Stimulated activated CD8-positive, alpha-beta memory T cell treated with anti-CD3 and anti-CD28 coated beads, Interleukin-7, amount 100 ng/mL, for 4 hours (primary cell): ENCODE measurements around the gene SHC3.

ENCODE experiments used
- DNase-seq, 2 donors: peaks; one replicate each; pipeline ENCODE4 v3.0.0-alpha.2; 2020; ENCODE audit warnings: low read depth in 2 of 2

SHC3 gene

GRCh38 chr9:89052470-89053097, 126.0 kb downstream of the SHC3 start:
- no peak for DNase-seq

DNA sequence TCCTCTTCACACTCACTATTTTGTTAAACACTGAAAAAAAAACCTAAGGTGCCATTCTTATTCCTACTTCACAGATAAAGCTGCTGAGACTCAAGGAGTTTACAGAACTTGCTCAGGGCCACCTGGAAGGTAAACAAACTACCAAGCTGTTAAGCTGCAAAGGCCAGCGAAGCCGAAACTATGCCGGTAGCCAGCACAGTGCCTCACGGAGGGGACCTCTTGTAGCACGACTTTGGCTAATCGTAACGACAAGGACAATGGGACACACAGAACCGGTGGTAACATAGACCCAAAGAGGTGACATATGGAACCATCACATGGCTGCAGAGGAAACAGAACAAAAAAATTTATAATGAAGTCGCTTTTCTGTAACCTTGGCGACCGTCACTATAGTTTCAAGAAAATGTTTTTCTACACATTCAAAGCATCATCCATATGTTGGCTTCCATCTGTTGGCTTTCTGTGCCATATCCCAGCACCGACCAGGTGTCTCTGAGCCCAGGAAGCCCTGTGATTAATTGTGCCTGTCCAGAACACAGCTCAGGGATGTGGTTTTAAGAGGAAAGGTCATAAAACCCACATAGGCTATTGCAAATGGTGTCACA, 127.1 kb downstream of the SHC3 start:
- no peak for DNase-seq

DNA sequence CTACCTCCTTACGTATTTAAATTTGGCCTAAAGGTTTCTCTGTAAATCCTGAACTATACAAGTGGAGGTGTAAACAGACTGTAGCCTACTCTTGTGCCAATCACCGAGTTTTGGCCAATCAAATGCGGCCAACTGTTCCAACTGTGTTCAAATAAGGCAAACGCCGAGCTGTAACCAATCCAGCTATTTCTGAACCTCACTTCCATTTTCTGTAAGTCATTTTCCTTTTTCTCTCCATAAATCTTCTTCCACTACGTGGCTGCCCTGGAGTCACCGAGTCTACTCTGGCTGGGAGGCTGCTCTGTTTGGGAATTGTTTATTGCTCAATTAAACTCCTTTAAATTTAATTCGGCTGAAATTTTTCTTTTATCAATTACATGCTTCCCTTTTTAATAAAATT, 129.0 kb downstream of the SHC3 start:
- DNase-seq, result no peak

DNA sequence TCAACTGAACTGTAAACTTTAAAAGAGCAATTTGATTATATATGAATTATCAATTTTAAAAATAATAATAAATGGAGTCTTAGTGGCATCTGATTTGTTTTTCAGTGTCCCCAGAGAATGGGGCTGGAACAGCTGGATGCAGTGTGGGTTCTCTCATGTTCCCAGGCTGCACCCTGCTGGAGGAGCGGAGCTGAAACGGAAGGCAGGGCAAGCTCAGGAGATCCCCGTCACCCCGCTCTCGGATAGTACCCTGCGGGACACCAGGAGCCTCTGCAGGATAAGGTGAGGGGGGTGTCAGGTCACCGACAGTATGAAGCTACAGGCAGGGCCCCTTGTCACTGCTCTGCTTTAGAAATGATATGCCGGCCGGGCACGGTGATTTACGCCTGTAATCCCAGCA, 130.0 kb downstream of the SHC3 start:
- DNase-seq, result no peak

- DNase-seq, result no peak
These were observed 131.0 kb downstream of the SHC3 start for GRCh38 chr9:89047667-89048066.

DNA sequence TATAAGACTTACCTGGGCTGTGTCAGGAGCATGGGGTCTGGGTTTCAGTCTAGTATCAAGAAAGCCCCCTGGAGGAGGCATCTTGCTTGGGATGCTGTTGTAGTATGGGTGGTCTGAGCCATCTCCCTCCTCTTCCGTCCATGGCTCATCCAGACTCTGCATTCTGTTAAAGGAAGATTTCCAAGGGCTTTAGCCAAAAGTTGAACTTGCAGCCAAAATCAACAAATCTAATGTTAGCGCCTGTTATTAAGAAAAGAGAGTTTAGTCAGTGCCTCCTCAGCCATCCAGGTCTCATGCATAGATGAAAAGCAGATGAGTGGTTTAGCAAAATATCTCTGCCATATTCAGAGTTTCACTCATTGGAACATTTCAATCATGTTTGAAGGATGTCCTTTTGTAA, 131.8 kb downstream of the SHC3 start:
- no peak for DNase-seq

GRCh38 chr9:89044881-89045280, 133.7 kb downstream of the SHC3 start:
- DNase-seq, result no peak

- DNase-seq, result no peak
These were observed 134.5 kb downstream of the SHC3 start for GRCh38 chr9:89044104-89044503.

DNA sequence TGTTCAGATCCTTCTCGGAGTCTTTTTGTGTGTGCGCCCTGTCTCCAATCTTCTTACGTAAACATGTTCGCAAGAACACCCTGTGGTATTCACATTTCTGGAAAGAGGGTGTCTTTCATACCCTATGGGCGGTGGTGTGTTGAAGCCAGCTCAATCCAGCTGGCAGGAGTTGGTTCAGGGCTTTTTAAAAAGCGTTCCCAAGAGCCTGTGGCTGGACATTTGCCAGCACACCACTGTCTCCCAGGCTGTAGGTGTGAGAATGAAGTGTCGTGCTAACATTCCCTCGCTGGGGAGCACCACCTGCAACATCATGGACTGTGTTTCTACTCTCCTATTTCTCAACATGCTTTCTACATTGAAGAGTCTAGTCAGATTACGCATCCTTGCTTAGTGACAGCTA, 135.6 kb downstream of the SHC3 start:
- DNase-seq, result no peak

DNA sequence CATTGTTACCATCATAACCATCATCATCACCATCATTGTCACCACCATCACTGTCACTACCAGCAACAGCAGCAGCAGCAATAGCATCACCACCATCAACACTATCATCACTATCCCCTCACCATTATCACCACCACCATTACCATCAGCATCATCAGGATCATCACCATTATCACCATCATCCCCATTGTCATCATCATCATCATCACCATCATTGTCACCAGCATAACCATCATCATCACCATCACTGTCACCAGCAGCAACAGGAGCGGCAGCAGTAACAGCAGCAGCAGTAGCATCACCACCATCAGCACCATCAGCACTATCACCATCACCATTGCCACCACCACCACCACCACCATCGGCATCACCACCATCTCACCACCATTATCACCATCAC, 139.0 kb downstream of the SHC3 start:
- no peak for DNase-seq

- DNase-seq, result no peak
These were observed 139.5 kb downstream of the SHC3 start for GRCh38 chr9:89039104-89039465.

DNA sequence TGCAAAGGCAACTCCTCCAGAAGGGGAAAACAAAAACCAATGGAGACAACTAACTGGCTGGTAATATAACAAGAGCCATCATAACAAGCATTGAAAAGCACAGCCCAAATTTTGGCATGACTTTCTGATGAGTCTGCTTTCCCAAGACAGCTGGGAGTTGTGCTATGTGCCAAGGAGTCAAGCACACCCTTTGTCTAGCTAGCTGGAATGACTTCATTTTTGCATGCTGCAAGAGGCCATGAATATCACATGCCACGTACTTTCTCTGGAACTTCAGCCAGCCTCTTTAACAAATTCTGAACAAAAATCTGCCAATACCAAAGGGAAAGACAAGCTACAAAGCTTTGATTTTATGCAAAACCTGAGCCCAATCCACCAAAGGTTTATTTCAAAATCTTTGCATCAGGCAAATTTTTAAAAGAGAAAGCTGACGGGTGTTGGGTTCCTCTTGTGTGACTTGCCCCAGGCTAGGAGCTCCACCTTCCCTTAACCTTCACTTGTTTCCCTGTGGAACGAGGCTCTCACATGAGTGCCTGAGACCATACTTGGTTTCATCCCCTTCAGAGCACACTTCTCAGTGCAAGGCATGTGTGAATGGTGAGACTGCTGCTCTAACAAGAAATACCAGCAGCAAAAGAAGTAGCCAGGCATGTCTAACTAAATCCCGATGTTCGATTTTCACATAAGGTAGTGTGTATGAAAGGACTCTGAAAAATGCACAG, 140.1 kb downstream of the SHC3 start:
- DNase-seq, result no peak

DNA sequence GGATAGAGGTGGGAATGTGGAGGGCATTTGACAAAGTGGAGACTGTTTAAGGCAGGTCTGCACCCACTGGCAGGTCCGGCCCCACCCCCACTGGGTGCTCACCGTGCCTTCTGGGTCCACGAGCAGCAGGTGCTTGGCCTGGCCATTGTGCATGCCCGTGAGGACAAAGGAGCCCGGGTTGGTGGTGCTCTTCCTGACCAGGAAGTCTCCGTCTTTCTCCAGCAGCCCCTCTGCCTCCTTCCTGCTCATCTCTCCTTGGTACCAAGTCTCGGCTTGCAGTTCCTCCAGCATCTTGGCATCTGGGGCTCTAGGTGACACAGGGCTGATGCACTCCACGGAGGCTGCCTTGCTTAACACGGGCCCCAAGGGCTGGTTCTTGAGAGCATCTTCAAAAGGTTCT, 140.7 kb downstream of the SHC3 start:
- DNase-seq, result no peak

GRCh38 chr9:89037346-89037745, 141.3 kb downstream of the SHC3 start:
- no peak for DNase-seq

DNA sequence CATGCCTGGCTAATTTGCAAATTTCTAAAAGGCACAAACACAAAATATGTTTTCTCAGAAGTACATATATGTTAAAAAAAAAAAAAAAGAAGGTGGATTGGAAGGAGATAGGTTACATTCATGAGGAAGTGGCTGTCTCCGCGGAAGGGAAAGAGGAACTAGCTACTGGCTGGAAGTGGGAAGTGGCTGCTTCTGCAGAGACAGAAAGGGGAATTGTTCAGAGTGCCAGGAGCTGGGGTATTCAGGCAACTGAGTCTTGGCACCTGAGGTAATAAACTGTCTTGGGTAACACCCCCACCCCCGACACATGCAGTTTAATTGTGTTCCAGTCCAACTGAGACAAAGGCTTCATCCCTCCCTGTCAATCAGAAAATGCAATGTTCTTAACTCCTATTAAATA, 141.7 kb downstream of the SHC3 start:
- DNase-seq, result no peak

- no peak for DNase-seq
These were observed 142.2 kb downstream of the SHC3 start for GRCh38 chr9:89036383-89036782.

GRCh38 chr9:89032661-89033060, 146.0 kb downstream of the SHC3 start:
- DNase-seq, result no peak

DNA sequence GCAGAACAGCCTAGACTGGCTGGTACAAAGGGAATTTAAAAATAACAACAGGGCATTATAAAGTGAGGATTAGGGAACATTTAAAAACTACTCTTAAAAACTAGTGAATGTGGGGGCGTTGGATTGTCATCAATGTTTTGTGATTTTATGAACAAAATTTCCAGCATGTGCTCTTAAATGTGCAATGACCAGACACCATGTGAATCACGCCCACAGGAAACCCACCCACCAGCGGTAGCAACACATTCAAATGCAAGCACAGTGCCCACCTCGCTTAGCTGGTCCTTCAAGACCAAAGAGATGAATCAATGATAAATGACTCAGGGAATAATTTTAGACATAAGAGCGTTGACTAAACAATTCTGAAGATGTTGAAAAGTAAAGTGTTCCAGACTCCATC, 146.4 kb downstream of the SHC3 start:
- DNase-seq, result no peak

DNA sequence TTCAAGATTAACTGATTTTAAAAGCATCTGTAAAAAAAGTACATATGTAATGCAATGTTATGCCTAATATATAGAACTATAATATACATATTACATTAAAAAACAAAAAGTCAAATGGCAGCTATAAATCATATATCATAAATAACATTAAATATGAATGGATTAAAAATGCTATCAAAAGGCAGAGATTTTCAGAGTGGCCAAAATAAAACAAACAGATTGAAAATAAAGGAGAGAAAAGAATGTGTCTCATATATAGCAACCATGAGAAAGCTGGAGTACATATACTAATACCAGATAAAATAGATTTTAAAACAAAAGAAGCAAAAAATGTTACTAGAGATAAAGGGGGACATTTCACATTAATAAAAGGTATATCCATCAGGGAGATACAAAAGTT, 148.8 kb downstream of the SHC3 start:
- DNase-seq, result no peak

GRCh38 chr9:89026876-89027275, 151.7 kb downstream of the SHC3 start:
- DNase-seq, result no peak

DNA sequence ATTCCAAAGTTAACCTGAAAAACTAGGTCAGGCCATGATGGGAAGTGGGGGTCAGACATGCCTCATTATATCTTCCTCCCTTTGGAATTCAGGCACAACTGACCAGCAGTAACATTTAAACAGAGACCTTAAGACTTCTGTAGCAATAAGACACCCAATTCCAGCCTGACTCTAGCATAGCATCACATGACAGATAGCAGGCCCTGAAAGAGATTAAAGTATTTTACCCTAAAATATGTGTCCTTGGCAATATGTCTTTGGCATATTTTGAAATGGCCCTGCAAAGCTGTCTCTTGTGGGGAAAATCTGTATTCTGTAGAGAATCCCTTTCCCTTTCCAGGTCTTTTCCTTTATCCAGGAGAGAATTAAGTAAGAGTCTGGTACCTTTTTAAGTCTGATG, 153.1 kb downstream of the SHC3 start:
- no peak for DNase-seq

DNA sequence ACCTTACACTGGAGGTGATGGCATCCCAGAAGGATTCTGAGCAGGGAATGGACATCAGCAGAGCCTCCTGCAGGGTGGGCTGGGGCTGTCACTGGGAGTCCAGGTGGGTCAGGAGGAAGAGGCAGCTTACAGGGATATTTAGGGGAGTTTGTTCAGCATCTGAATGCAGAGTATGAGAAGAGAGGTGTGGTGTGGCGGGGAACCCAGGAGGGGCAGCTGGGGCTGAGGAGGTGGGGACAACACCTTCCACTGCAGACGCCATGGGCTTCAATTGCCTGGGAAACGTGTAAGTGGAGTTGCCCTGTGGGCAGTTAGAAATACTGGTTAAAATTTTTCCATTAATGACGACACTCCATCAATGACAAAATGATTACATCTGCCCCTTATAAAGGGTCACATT, 153.9 kb downstream of the SHC3 start:
- DNase-seq, result no peak

GRCh38 chr9:89023740-89024139, 154.9 kb downstream of the SHC3 start:
- DNase-seq, result no peak

DNA sequence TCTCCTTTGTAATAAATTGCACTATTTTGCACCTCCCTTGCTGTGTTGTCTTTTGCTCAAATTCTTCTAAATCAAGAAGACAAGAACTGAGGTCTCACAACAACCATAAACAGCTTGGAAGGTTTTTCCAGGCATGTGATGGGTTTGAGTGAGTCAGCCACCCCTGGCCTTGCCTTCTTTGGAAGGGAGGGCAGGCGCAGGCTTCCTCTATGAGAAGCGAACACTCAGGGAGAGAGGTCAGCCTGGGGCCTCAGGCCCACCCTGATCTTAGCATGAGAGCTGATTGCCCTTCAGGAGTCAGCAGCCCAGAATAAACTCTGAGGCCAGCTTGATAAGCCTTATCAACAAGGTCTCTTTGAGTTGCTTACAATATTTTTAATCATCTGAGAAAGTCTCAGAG, 155.7 kb downstream of the SHC3 start:
- no peak for DNase-seq
